Fibroblast of skin of scalp (primary cell): ENCODE data around the gene WNT4.

Experiments
- DNase-seq: peaks from one replicate; pipeline ENCODE4 v3.0.0-alpha.2; 2013

Gene WNT4

DNA sequence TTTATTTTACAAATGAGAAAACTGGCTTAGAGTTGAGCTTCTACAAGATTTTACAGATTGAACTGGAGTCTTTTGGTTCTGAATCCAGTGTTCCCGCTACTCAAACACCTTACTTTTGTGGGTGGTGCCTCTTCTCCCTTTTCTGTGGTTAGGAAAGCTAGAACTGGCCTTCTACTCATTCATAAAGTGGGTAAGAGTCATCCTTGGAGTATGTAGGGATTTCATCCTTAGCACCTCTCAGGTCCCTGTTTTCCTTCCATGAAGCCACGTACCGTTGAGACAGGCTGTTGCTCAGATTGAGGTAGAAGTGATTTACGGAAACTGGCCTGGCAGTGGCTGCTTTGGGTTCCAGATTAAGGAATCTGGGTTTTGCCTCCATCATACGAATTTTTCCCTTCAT lies 35.8 kb downstream of the WNT4 start:
- no peak for DNase-seq

DNA sequence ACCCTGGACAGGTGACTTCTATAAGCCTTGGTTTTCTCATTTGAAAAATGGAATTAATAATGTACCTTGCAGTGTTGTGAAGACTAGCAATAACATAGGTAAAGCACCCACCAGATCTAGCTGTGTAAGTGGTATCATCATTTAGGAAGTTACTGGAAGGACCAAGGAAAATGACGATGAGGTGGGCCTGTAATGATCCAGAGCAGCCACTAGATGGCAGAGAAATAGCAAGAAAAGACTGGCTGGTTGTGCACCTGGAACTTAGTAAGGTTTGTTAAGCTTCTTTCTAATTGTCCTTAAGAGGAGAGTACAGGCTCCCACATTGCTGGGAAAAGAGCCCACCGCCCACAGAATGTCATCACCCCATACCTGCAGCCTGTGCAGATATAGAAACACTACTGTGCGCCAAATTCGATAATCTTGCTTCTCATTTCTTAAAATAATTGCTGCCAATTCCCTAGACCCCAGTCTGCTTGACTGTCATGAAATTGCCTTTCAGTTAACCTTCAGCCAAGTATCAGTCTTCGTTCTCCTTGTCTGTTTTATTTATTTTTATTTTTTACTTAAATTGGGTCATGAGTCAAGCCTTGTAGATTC lies 37.2 kb downstream of the WNT4 start:
- DNase-seq = peak; percentile 51

DNA sequence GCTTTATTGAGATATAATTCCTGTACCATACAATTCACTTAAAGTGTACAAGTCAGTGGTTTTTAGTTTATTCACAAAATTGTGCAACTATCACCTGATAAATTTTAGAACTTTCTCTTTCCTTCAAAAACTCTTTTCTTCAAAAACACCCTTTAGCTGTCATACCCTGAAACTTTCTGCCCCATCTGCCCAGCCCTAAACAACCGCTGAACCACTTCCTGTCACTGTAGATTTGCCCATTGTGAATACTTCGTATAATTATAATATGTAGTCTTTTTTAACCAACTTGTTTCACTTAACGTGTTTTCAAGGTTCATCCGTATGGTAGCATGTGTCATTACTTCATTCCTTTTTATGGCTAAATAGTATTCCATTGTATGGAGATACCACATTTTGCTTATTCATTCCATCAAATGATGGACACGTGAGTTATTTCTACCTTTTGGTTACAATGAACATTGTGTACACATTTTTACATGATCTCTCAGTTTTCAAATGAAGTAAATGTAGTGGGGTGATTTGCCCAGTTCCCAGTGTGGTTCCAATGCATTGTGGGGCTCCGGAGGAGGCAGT lies 37.9 kb downstream of the WNT4 start:
- no peak for DNase-seq

DNA sequence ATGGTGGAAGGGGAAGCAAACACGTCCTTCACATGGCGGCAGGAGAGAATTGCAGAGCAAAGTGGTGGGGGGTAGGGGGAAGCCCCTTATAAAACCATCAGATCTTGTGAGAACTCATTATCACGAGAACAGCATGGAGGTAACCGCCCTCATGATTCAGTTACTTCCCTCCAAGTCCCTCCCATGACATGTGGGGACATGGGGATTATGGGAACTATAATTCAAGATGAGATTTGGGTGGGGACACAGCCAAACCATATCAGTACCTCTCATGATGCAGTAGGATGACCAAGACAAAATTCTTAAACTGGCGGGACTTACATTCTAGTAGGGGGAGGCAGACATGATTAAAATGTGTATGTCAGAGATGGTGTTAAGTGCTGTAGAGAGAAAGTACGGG lies 38.8 kb downstream of the WNT4 start:
- DNase-seq = no peak

DNA sequence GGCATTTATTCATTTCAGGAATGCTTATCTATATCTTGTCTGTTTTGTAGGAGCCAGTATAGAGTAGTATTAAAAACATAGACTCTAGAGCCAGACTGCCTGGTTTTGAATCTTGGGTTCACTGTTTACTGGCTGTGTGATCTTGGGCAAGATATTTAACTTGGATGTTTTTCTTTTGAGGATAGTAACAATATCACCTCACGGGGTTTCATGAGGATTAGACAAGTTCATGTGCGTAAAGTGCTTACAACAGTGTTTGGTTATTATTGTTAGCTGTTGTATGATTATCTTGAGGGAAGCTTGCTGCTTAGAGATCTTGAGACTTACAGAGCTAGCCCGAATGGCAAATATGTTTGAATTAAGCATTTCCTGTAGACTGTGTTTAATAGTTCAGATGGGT lies 40.2 kb downstream of the WNT4 start:
- no peak for DNase-seq

DNA sequence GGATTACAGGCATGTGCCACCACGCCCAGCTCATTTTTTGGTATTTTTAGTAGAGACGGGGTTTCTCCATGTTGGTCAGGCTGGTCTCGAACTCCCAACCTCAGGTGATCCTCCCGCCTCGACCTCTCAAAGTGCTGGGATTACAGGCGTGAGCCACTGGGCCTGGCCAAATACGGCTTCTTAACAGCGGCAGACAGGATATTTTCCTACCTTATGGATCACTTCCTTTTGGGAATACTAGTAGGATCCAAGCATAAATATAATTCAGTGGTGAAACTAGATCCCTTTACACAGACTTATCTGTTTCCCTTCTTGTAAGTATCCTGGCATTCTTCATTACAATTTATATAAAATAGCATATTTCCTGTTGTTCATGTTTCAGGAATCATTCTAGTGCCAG lies 40.9 kb downstream of the WNT4 start:
- DNase-seq = no peak

- DNase-seq = no peak
Observed at GRCh38 chr1:22101199-22101598, 41.7 kb downstream of the WNT4 start.

GRCh38 chr1:22100168-22100567 lies 42.7 kb downstream of the WNT4 start:
- no peak for DNase-seq

GRCh38 chr1:22098752-22099151 lies 44.1 kb downstream of the WNT4 start:
- no peak for DNase-seq

- DNase-seq = no peak
Observed at GRCh38 chr1:22096463-22096862, 46.4 kb downstream of the WNT4 start.

DNA sequence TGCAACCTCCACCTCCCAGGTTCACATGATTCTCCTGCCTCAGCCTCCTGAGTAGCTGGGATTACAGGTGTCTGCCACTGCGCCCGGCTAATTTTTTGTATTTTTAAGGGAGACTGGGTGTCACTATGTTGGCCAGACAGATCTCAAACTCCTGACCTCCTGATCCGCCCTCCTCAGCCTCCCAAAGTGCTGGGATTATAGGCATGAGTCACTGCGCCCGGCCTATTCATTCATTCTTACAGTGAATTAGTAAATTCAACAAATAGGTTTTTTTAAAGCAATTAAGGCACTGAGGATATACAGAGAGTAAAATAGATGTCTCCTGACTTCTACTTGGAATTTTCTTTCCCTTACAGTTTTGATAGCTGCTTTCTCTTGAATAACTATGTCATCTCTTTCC lies 46.9 kb downstream of the WNT4 start:
- no peak for DNase-seq

DNA sequence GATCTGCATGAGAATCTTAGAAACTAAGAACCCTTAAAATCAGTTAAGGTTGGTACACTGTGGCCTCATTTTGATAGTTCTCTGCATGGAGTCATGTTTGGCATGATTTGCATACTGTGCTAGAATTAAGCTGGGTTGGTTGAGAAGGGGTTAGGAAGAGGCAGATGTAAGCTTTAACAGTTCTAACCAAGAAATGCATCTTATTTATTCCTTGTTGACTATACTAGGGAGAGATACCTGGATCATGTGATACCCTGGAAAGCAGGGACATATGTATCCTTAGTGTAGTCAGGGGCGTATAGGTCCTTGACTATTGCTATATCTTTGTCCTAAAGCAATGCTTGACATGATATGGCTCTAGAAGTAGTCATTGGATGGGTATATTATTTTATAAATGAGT lies 49.4 kb downstream of the WNT4 start:
- no peak for DNase-seq

DNA sequence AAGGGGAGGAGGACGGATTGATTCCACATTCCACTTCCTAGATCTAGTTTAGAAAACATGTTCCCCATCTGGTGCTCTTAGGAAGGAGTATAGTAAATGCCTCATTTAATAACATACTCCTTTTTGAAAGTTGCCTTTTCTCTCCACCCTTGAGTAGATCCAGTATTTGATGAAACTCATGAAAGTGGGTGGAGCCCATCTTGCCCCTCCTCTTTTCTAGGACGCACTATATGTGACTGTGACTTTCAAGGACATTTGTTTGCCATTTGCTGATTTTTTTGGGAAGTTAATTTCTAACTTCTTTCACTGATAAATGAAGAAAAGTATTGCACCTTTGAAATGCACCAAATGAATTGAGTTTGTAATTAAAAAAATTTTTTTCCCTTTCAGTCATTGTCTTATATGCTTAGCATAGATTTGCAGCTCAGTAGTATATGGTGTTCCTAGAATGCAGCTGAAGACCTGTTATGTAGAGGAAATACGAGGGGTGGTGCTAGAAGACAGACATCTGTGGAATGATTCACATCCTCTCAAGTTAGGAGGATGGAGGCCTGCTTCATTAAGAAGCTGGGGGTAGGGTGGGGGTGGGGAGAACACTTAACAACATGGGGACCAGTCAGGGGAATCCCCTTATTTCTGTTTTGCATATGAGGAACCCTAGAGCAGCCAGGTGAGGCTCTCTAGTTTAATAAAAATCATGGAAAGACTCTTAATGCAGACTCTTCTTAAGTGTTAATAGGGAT lies 50.7 kb downstream of the WNT4 start:
- peak; percentile 54 for DNase-seq

GRCh38 chr1:22090867-22091266 lies 52.0 kb downstream of the WNT4 start:
- no peak for DNase-seq

DNA sequence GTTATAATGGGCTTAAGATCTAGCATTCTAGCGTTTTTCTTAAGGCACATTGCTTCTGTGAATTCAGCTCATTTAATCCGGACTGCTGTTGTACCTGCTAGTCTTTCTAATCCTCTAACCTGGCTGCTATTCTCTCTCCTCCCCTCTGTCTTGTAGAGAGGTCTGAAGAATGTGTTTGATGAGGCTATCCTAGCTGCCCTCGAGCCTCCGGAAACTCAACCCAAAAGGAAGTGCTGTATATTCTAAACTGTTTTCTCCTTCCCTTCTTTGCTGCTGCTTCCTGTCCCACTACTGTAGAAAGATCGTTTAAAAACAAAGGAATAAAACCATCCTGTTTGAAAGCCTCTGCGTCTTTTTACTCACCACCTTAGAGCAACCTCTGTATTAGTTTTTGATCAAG lies 53.1 kb downstream of the WNT4 start:
- DNase-seq = no peak

DNA sequence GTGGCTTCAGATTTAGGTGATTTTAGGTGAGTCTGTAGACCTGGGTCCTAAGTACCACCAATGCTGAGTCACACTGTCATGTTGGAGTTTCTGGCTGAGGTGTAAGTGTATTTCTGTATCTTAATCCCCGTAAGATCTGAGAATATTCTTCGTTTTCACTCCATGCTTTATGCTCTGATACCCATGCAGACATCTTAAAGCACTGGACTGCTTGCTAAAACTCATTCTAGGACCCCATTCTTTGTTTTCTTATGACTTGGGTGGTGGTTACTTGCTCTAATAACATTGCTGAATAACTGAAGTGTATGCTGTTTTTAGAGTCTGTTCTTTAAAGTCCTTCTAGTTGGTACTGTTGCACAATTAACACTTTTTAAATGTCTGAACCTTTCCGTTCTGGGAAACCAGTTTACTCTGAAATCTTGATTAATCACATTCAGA lies 53.7 kb downstream of the WNT4 start:
- DNase-seq = no peak

DNA sequence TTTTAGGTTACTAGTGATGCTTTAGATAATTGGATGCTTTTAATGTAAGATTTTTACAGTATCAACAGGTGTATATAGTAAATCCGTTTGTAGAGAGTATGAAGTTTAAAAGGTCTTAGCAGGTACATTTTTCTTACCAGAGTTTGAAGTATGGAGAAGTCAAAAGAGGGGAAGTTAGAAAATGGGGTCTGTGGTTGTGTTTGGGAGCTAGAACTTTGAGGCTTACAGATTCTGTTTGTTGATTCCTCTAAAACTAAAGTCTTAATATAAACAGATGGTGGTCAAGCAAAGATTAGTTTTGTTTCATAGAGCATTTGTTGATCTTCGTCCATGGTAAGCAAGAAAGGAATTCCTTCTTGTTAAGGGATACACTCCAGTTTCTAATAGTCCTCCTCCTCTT lies 54.6 kb downstream of the WNT4 start:
- DNase-seq = no peak

- no peak for DNase-seq
Observed at GRCh38 chr1:22080191-22080590, 62.7 kb downstream of the WNT4 start.

DNA sequence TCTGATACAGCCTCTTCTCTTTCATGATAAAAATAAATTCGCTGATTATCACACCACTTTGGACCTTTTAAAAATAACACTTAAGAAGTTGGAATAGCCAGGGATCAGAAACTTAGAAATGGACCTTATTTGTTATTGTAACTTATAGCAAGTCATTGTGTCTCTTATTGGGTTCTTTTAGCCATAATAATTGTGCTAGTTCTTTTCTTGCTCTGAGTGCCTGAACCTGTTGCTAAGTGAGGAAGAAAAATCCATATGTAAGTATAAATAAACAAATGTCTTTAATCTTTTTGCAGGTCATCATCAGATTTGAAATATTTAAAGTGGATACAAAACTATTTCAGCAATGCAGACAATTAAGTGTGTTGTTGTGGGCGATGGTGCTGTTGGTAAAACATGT lies 64.8 kb downstream of the WNT4 start:
- DNase-seq = no peak

- no peak for DNase-seq
Observed at GRCh38 chr1:22077728-22078127, 65.2 kb downstream of the WNT4 start.

- DNase-seq = no peak
Observed at GRCh38 chr1:22076346-22076745, 66.6 kb downstream of the WNT4 start.

DNA sequence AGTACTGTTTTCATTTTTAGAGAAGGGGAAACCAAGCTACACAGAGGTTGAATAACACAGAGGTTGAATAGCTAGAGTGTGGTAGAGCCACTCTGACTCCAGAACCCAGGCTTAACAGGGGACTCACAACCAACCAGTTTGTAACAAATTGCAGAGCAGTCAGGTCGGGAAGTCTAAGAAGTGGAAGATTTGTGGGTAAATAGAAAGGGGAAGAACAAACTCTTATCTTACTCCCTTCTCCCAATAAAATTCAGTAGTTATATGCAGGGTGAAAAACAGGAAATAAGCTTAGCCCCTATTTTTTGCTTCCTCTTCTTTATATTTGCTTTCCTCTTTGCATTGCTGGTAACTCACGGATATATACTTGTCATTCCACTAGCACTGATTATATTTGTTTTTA lies 67.2 kb downstream of the WNT4 start:
- no peak for DNase-seq

GRCh38 chr1:22074803-22075202 lies 68.1 kb downstream of the WNT4 start:
- DNase-seq = no peak

DNA sequence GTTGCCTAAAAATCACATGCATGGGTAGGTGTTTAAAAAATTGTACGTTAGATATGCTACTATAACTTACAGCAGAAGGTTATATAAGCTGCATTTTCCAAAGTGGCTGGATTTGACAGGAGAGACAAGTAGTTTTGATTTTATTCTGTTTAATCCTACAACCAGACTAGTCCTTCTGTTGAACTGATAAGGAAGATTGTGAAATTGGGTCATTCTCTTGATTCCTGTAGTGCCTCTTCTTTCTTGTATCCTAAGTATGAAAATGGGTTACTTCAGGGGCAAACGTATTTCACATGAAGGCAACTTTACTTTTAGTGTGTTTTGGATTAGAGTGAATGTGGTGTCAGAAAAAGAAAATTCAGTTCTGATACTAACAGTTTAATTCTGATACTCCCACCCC lies 71.4 kb downstream of the WNT4 start:
- DNase-seq = no peak
